Activated CD4-positive, alpha-beta T cell treated with anti-CD3 and anti-CD28 coated beads, Interleukin-2, amount 50 U/mL, for 16 hours (primary cell): ENCODE data around the gene ABCA1.
"Not testable (repeated sequence)": the region's sequence is repeated elsewhere in the genome, so short reads cannot be mapped to it uniquely, and the experiment has no call there.

Experiments
- DNase-seq: peaks from one replicate; pipeline ENCODE4 v3.0.0-alpha.2; 2020

The ABCA1 gene

DNA sequence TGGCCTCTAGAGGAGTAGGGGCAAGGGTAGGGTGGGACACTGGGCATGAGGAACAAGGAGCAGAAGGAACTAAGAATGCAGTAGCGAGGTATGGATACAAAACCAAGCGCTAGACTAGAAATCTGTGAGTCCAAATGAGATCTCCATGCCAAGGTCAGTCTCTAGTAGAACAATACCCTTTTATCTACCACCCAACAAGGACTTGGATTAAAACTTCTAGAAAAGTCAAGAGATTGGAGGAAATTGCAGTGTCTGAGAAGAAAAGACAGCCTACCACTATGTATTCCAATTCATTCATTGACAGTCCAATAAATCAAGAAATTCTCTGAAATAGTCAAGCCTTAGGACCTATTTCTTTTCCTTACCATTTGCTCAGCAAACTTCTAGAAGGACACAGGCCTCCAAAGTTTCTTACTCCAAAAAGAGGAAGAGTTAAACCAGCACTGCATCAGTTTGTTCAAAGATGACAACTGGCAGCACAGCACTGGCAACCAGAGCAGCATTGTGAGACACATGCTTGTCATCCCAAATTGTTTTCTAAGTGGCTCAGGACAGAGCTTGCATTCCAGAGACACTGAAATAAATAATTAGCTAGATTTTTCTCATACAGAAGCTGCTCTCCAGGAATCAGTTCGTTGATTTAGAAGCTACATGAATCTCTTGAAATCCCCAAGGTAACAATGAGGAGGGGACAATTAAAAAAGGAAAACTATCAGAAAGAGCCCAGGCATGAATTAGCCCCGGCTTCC lies 22.6 kb downstream of the ABCA1 start:
- DNase-seq, result no peak

- no peak for DNase-seq
Observed at GRCh38 chr9:104903609-104904008, 24.3 kb downstream of the ABCA1 start.

DNA sequence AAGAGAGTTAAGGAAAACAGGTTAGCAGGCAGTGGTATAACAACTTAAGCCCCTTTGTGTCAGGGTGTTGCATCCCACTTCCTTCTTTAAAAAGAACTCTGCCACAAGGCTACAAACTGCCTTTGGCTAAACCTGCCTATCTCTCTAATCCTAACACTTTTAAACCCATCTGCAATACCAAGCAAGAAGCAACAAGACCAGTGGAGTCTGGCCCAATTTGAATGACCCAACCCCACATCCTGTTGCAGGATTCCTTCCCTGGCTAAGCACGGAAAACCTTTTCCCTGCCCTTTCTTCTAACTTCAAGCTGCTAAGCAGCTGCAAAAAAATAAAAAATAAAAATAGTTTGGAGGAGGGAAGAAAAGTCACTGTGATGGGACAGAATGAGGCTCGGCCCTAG lies 27.1 kb downstream of the ABCA1 start:
- DNase-seq, result no peak

GRCh38 chr9:104900324-104900723 lies 27.6 kb downstream of the ABCA1 start:
- DNase-seq, result no peak

DNA sequence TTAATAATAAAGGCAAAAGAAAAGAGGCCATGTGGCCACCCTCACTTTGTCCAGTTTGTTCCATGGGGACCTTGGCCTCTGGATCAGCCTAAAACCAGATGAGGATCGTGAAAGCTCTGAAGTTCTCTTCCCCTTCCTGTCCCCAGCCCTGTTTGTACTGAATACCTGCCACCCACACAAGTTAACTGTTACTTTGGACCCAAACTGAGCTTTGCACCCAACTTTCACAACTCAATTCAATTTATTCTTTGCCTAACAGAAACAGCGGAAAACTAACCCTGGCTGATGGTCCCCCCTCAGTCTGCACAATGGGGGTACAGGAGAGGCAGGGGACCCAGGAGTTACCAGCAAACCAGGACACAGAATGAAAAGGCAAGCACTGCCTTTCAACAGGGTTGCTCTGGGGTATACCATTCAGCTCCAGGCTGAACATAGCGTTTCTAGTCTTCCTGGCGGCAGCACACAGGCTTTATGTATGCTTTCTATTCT lies 28.2 kb downstream of the ABCA1 start:
- DNase-seq, result no peak

GRCh38 chr9:104898376-104898775 lies 29.6 kb downstream of the ABCA1 start:
- DNase-seq, result not testable (repeated sequence)

DNA sequence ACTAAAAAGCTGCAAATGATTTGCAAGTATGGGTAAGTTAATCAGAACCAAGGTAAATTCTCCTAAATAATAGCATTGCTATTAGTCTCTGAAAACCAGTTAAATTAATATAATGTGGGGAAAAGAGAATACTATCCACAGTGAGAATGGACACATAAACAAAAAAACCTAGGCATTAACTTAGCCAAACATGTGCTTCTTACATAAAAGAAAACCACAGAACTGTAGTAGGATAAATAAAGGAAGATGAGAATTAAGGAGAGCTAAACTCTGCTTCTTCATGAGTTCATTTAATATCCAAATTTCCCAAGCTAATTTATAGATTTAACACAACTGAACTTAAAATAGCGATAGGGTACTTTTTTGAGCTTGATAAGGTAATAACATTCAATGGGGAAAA lies 31.8 kb downstream of the ABCA1 start:
- no peak for DNase-seq

- DNase-seq, result no peak
Observed at GRCh38 chr9:104895572-104895971, 32.4 kb downstream of the ABCA1 start.

GRCh38 chr9:104892701-104893100 lies 35.3 kb downstream of the ABCA1 start:
- DNase-seq, result no peak

GRCh38 chr9:104890433-104890770 lies 37.6 kb downstream of the ABCA1 start:
- DNase-seq, result no peak

DNA sequence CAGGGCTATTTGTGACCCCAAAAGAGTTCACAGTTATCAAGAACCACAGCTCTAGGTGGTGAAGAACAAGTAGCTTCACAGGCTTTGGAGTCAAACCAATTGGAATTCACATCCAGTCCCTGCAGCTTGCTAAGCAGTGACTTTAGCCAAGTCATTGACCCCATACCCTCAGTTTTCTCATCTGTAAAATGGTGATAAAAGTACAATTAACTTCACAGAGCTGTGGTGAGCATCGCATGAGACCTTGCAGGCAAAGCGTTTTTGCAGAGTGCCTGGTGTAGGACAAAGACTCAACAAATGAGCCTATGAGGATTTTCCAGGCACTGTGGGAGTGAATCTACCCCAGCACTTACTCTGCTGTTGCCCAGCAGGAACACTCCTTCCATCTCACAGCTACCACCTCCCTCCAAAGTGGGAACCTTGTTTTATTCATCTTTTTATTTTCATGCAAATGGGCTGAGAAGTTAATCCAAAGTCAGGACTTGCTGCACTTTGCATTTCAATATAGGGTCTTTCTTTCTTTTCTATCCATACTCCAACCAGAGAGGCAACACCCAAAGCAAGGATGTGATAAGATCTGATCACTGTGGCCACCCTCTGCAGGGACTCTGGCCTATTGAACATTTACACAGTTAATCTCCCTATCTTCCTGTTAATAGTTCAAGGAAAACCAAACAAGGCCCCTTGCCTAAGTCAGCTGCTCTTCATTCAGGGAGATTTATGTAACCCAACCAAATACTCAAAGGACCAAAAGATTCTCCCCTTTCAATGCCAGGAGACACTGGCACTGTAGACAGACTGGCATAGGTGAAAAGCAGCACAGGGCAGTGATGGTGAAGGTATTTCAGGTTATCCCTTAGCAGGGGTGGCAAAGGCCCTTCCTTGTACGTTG lies 41.9 kb downstream of the ABCA1 start:
- no peak for DNase-seq

DNA sequence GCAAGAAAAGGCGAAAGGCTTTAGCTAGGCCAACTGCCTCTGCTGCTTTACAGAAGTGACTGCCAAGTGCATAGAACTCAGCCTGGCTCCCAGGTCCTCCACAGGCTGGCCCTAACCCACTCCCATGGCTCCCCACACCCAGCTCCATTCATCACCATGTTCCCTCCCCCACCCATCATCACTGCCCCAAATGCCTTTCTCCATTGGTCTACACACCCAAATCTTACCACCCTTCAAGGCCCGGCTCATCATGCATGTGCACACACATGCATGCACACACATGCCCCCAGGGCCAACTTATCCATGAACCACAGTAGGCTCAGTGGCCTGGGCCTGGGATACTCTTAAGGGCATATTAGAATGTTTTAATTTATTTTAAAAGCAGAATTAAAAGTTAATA lies 44.8 kb downstream of the ABCA1 start:
- no peak for DNase-seq

DNA sequence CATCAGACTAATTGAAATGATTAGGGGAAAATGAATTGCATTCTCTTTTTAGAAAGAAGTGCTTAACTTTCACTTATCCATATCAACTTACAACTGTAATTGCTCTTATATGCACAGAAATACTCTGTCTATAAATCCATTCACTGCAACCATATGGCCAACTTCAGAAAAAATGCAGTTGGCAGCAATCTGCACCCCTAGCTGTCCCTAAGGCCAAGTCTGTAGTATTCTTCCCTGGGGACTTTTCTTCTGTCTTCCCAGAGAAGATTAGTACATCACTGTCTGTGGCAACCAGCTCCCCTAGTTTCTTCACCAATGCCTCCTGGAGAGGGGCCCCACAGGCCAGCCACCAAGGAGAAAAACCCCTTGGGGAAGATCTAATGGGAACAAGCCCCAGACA lies 45.4 kb downstream of the ABCA1 start:
- DNase-seq, result no peak

- DNase-seq, result no peak
Observed at GRCh38 chr9:104882086-104882485, 45.9 kb downstream of the ABCA1 start.

- no peak for DNase-seq
Observed at GRCh38 chr9:104879555-104880309, 48.2 kb downstream of the ABCA1 start.

GRCh38 chr9:104876587-104876986 lies 51.4 kb downstream of the ABCA1 start:
- DNase-seq, result no peak

DNA sequence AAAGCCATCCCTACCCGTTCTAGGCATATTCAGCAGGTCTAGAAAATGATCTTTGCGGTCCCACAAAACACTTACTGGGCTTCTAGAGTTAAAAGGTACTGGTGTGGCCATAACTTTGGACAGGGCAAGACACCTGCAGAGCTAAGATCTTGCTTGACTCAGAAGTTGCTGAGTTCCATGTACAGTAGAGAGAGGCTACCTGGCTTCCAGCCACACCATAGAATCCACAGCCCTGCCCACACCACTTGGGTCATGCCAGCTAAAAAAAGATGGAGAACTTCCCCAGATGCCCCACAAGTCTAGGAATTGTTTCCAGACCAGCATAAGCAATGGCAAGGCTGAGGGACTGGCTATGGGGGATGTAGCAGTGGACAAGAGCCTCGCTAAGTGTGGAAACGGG lies 52.1 kb downstream of the ABCA1 start:
- no peak for DNase-seq

DNA sequence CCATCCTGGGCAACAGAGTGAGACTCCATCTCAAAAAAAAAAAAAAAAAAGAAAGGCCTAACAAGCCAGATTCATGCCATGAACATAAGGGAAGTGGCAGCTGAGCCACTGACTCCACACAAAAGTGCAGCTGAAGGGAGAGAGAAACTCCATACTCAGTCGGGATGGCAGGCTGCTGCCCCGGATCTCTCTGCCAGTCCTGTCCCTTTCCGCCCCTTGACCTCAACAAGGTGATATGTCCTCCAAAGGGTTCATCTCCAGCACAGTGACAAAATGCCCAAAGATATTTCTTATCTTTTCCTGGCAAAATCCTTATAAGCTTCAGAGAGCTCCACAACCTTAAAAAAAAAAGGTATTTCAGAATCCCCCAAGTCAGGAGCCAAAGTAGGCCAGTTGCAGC lies 52.6 kb downstream of the ABCA1 start:
- DNase-seq, result no peak

DNA sequence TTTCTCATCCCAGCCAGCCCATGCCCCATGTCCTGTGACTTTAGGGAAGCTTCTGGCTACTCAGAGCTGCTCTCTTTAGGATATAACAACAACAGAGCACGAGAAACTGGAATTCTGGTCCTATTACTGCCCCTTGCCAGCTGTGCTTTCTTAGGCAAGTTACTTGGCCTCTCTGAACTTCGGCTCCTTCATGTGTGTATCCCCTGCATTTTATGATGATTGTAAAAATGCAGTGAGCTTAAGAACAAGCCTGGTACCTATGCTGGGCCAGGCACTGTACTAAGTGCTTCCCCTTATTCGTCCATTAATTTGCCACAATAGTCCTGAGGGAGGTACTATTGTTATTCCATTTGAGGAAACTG lies 54.5 kb downstream of the ABCA1 start:
- no peak for DNase-seq

DNA sequence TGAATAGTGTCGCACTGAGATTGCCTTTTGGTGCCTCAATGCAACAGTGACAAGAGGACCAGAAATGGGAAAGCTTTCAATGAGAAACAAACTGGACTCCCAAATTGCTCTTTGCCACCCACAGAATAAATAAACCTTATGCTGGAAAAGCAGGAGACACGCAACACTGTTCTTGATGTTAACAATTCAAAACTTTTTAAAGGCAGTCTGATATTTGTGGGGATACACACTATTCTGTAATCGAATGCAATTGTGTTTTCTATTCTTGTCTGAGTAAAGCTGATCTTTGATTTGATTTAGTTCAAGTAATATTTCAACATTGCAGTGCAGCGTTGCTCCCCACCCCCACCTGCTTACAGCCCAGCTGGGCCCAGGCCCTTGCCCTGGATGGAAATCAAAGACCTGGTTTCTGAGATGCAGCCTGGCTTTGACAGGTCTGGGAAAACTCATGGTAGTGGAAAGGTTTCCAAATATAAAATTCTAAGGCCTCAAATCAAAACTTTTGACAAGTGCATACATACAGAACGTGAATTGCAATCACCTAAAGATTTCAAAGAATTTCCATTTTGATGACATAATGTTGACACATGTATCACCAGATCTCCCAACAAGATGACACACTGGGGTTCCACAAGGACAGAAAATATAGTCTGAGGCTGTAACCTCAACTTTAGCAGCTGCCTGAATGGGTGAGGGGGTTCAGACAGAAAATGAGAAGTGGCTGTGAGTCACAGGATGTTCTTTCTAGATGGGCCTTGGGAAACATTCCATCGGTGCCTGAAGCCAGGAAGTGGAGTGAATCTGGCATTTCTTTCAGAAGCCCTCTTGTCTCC lies 55.1 kb downstream of the ABCA1 start:
- no peak for DNase-seq

DNA sequence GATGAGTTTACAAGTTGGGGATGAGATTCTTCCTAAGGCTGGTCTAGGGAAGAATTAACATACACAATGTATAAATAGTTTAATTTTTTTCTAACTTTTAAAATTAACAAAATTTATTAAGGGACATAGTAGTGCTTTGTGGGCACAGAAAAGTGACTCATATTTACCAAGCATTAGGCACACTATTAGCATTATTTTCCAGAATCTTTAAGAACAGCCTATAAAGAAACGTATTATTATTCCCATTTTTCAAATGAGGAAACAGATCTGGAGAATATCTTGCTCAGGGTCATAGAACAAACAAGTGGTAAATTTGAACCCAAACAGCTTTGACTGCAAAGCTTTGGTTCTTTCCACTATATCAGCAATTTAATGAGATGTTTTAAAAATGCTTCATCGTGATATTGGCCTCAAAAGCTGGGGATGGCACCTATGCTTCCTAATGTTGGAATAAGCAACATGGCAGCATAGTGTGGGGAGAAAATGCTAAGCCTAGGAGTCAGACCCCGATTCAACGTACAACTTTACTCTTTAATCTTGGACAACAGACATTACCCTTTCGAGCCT lies 55.9 kb downstream of the ABCA1 start:
- no peak for DNase-seq

- DNase-seq, result no peak
Observed at GRCh38 chr9:104869811-104870210, 58.1 kb downstream of the ABCA1 start.
